Brain pericyte (primary cell): Measurements from ENCODE around the gene C2orf92.
"Not testable (repeated sequence)": the region's sequence is repeated elsewhere in the genome, so short reads cannot be mapped to it uniquely, and the experiment has no call there.

Source experiments
- DNase-seq: peaks from one replicate; pipeline ENCODE4 v3.0.0-alpha.2; 2012; ENCODE audit warnings: low read depth, low spot score

The C2orf92 gene

GRCh38 chr2:97669448-97669847 lies at the start of gene C2orf92:
Gene C2orf92, plus strand, starts transcription at chr2:97669713. Its CDS starts 76 bp downstream, at chr2:97669789.
- no peak for DNase-seq

- DNase-seq, result not testable (repeated sequence)
These were observed 49.0 kb upstream of the C2orf92 start for GRCh38 chr2:97620492-97620891.

GRCh38 chr2:97622976-97623375 lies 46.5 kb upstream of the C2orf92 start:
- DNase-seq, result not testable (repeated sequence)

- not testable (repeated sequence) for DNase-seq
These were observed 44.0 kb upstream of the C2orf92 start for GRCh38 chr2:97625354-97626048.

GRCh38 chr2:97626049-97626430 lies 43.5 kb upstream of the C2orf92 start:
- DNase-seq, result not testable (repeated sequence)

GRCh38 chr2:97644023-97644717 lies 25.3 kb upstream of the C2orf92 start:
- DNase-seq, result no peak

GRCh38 chr2:97645112-97645694 lies 24.3 kb upstream of the C2orf92 start:
- DNase-seq, result no peak

GRCh38 chr2:97645695-97646629 lies 23.6 kb upstream of the C2orf92 start, which contains the start of gene COX5B:
Gene COX5B, plus strand, starts transcription at chr2:97646062. Its CDS starts 25 bp downstream, at chr2:97646087.
- DNase-seq, result peak; percentile 92

- DNase-seq, result no peak
These were observed 22.5 kb upstream of the C2orf92 start for GRCh38 chr2:97646977-97647376.

GRCh38 chr2:97651114-97651513 lies 18.4 kb upstream of the C2orf92 start:
- DNase-seq, result no peak

GRCh38 chr2:97653473-97653872 lies 16.0 kb upstream of the C2orf92 start:
- DNase-seq, result no peak

- DNase-seq, result no peak
These were observed 15.6 kb upstream of the C2orf92 start for GRCh38 chr2:97653874-97654273.

- no peak for DNase-seq
These were observed 15.2 kb upstream of the C2orf92 start for GRCh38 chr2:97654309-97654708.

- DNase-seq, result no peak
These were observed 14.7 kb upstream of the C2orf92 start for GRCh38 chr2:97654791-97655190.

GRCh38 chr2:97656129-97656755 lies 13.3 kb upstream of the C2orf92 start:
- no peak for DNase-seq

- DNase-seq, result no peak
These were observed 12.5 kb upstream of the C2orf92 start for GRCh38 chr2:97656905-97657587.

GRCh38 chr2:97657986-97658690 lies 11.4 kb upstream of the C2orf92 start:
- no peak for DNase-seq

- DNase-seq, result no peak
These were observed 10.8 kb upstream of the C2orf92 start for GRCh38 chr2:97658691-97659157.

- DNase-seq, result no peak
These were observed 10.1 kb upstream of the C2orf92 start for GRCh38 chr2:97659256-97660043.
